ENCODE measurements around the gene NELFB. TPM values are rescaled to one million over a fixed set of nuclear protein-coding genes. Genes with fewer than 3 reads are reported as not detected.

NELFB gene
- total and polyA plus RNA-seq, 9 of the 15 experiments (the other 6 are each of a cell fraction or from before 2014, with no cell fraction given), result 0.24 to 84.0 (median 29.7) TPM

DNA sequence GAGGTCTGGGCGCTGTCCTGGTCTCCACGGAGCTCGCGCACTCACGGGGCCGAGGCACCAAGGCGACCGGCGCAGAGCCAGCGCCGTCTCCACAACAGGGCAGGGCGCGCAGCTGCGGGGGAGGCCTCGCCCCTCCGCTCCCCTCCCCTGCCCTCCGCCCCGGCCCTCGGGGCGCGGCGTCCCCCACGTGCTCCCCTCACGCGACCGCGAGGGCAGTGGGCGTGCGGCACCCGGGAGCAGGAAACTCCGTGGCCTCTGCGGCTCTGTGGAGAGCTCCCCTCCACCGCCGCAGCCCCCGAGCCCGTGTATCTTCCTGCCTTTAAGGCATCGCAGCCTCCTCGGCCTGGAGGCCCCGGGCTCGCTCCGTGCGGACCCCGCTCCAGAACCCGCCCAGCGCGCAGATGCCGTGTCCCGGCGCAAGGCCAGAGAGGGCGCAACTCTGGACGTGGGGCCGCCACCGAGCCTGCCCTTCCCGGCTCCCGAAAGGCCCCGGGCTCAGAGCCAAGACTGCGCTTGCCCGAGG, 14.7 kb upstream of the NELFB start (continued):
- TF ChIP-seq, protein P1, sequence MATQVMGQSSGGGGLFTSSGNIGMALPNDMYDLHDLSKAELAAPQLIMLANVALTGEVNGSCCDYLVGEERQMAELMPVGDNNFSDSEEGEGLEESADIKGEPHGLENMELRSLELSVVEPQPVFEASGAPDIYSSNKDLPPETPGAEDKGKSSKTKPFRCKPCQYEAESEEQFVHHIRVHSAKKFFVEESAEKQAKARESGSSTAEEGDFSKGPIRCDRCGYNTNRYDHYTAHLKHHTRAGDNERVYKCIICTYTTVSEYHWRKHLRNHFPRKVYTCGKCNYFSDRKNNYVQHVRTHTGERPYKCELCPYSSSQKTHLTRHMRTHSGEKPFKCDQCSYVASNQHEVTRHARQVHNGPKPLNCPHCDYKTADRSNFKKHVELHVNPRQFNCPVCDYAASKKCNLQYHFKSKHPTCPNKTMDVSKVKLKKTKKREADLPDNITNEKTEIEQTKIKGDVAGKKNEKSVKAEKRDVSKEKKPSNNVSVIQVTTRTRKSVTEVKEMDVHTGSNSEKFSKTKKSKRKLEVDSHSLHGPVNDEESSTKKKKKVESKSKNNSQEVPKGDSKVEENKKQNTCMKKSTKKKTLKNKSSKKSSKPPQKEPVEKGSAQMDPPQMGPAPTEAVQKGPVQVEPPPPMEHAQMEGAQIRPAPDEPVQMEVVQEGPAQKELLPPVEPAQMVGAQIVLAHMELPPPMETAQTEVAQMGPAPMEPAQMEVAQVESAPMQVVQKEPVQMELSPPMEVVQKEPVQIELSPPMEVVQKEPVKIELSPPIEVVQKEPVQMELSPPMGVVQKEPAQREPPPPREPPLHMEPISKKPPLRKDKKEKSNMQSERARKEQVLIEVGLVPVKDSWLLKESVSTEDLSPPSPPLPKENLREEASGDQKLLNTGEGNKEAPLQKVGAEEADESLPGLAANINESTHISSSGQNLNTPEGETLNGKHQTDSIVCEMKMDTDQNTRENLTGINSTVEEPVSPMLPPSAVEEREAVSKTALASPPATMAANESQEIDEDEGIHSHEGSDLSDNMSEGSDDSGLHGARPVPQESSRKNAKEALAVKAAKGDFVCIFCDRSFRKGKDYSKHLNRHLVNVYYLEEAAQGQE (IDR thresholded peaks at IDR 0.05; ENCODE audit: borderline replicate concordance), result 0 out of 2 replicates have a peak, but pooled peaks have one; percentile 26
- TF ChIP-seq, protein P1 (CRISPR knock-in tag; IDR thresholded peaks at IDR 0.05; ENCODE audit: low read depth), result 0 out of 2 replicates have a peak, but pooled peaks have one; percentile 78
- TF ChIP-seq, protein P2, sequence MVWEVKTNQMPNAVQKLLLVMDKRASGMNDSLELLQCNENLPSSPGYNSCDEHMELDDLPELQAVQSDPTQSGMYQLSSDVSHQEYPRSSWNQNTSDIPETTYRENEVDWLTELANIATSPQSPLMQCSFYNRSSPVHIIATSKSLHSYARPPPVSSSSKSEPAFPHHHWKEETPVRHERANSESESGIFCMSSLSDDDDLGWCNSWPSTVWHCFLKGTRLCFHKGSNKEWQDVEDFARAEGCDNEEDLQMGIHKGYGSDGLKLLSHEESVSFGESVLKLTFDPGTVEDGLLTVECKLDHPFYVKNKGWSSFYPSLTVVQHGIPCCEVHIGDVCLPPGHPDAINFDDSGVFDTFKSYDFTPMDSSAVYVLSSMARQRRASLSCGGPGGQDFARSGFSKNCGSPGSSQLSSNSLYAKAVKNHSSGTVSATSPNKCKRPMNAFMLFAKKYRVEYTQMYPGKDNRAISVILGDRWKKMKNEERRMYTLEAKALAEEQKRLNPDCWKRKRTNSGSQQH (CRISPR knock-in tag; IDR thresholded peaks at IDR 0.05), result peak; percentile 84; the same call in 1 of the 2 replicates
- TF ChIP-seq GATA2 (CRISPR knock-in tag; IDR thresholded peaks at IDR 0.05), result no peak
- TF ChIP-seq NR1H2 (CRISPR knock-in tag; IDR thresholded peaks at IDR 0.05), result peak; percentile 92; the same call in 1 of the 2 replicates
